ENCODE results near the gene ADAP1. TPM values are rescaled to one million over a fixed set of nuclear protein-coding genes. Genes with fewer than 3 reads are reported as not detected.
A peak's percentile ranks its signal among the peaks of the same experiment; 100 is the strongest.

Gene ADAP1
- total and polyA plus RNA-seq, 2 of the 13 experiments (the other 11 are each of a cell fraction or from before 2014, with no cell fraction given), result 10.5 to 24.6 TPM

GRCh38 chr7:926061-927030, 28.1 kb downstream of the ADAP1 start (continued):
- TF ChIP-seq ELF4 (CRISPR knock-in tag; IDR thresholded peaks at IDR 0.05; ENCODE audit: borderline replicate concordance) (no peak), ZNF839 (CRISPR knock-in tag; IDR thresholded peaks at IDR 0.05; ENCODE audit: borderline replicate concordance) (no peak), SOX13 (IDR thresholded peaks at IDR 0.05) (no peak; the same call in 1 of the 2 replicates), SOX13 (CRISPR knock-in tag; conservative IDR thresholded peaks at IDR 0.05 in 1 of 2, IDR thresholded peaks at IDR 0.05 in 1 of 2) (peak in 1 of 2 experiments; percentile 82; a peak in 2 of 4 replicates), RFX3 (CRISPR knock-in tag; IDR thresholded peaks at IDR 0.05) (no peak), CCAR2 (optimal IDR thresholded peaks at IDR 0.05; ENCODE audit: low read depth, low read length) (no peak), MYC (CRISPR knock-in tag; IDR thresholded peaks at IDR 0.05; ENCODE audit: borderline replicate concordance) (peak; percentile 45; the same call in 1 of the 2 replicates)

DNA sequence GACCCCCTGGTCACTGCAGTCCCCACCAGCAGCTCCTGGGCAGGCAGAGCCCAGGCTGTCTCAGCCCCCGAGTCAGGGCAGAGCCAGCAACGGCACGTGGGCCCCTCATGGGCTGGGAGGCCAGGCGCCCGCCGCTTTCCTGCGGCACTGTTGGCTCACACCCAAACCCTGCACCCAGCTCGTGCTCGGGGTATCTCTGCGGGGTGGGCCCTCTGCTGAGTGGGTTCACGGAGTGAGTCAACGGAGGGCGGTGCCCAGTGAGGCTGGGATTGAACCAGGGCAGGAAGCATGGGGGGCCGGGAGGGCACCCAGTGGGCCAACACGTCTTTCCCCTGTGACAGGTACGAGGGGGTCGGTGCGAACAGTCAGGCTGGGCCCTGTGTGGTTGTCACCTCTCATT, 28.9 kb downstream of the ADAP1 start:
- intact Hi-C loops (cut with micrococcal nuclease; ENCODE audit: unreplicated experiment) (no loop called here), in situ Hi-C loops (cut with HindIII; ENCODE audit: extremely low pct_ligation_motif_present, low pct_unique_long_range_greater_than_20kb) (no loop called here)
- DNase-seq (ENCODE audit: low spot score) (no peak), ATAC-seq (no peak), FAIRE-seq (no peak)
- Histone ChIP-seq H4K20me1 (ENCODE audit: insufficient read depth, low read length) (no peaks in the 10 kb centered on the region), H3K27ac (ENCODE audit: extremely low read length, insufficient read depth, low read length) (no peak overlapping the region), H3K4me2 (ENCODE audit: low read depth, low read length) (0 out of 2 replicates have a peak overlapping the region, but pooled peaks have one; percentile 90), H2AFZ (ENCODE audit: low read length) (no peak overlapping the region), H3K36me3 (replicated peaks in 1 of 2; ENCODE audit: control insufficient read depth in 1 of 2, insufficient read depth in 2 of 2, low read length in 2 of 2) (no peaks in the 10 kb centered on the region), H3K27me3 (ENCODE audit: control insufficient read depth in 1 of 2, insufficient read depth in 2 of 2, low read length in 2 of 2) (no peaks in the 10 kb centered on the region), H3K79me2 (ENCODE audit: insufficient read depth, low read length) (no peaks in the 10 kb centered on the region), H3K9ac (ENCODE audit: insufficient read depth, low read depth, low read length) (no peak overlapping the region), H3K4me3 (replicated peaks in 1 of 3; ENCODE audit: insufficient read depth in 1 of 3, low read depth in 2 of 3, low read length in 3 of 3) (0 out of 6 replicates have a peak overlapping the region, but pooled peaks of 1 of the 3 experiments have one; percentile 72), H3K4me1 (ENCODE audit: insufficient read depth, low read length) (peaks cover 65% of the 10 kb centered on the region), H3K9me3 (ENCODE audit: low read length) (no peaks in the 10 kb centered on the region)
- 86% methylated on average over 12 of the region's 18 CpGs for WGBS (ENCODE audit: low lambda C conversion rate)
- POLR2A ChIA-PET, result interaction anchor here (1.0 to 4.2 kb wide), 6 partner anchors 13 to 57 kb away, joined by 4 to 28 read pairs (median 16); partner anchors contain the start of genes ADAP1 and CYP2W1
- no TSS peak for BruUV-seq (replicated peaks)
- CTCF ChIA-PET (ENCODE audit: low intra/inter-chr PET ratio, low total read pairs), result no interaction called here
- TF ChIP-seq ZNF713 (CRISPR knock-in tag; IDR thresholded peaks at IDR 0.05), result no peak
- peak; percentile 64 for TF ChIP-seq AGO2 (optimal IDR thresholded peaks at IDR 0.05; ENCODE audit: low read depth, low read length)
- TF ChIP-seq, protein P1, sequence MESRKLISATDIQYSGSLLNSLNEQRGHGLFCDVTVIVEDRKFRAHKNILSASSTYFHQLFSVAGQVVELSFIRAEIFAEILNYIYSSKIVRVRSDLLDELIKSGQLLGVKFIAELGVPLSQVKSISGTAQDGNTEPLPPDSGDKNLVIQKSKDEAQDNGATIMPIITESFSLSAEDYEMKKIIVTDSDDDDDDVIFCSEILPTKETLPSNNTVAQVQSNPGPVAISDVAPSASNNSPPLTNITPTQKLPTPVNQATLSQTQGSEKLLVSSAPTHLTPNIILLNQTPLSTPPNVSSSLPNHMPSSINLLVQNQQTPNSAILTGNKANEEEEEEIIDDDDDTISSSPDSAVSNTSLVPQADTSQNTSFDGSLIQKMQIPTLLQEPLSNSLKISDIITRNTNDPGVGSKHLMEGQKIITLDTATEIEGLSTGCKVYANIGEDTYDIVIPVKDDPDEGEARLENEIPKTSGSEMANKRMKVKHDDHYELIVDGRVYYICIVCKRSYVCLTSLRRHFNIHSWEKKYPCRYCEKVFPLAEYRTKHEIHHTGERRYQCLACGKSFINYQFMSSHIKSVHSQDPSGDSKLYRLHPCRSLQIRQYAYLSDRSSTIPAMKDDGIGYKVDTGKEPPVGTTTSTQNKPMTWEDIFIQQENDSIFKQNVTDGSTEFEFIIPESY (CRISPR knock-in tag; IDR thresholded peaks at IDR 0.05), result peak; percentile 63; the same call in 1 of the 2 replicates
- no peak for TF ChIP-seq ZNF670 (CRISPR knock-in tag; IDR thresholded peaks at IDR 0.05; ENCODE audit: borderline replicate concordance)
- TF ChIP-seq ZNF678 (CRISPR knock-in tag; IDR thresholded peaks at IDR 0.05), result no peak
- peak; percentile 75; the same call in 1 of the 2 replicates for TF ChIP-seq HNRNPL (IDR thresholded peaks at IDR 0.05; ENCODE audit: low read depth, low read length)
- no peak for TF ChIP-seq PITX1 (CRISPR knock-in tag; IDR thresholded peaks at IDR 0.05)
